Parathyroid adenoma (tissue), 2 donors: ENCODE measurements around the gene SDE2.
"Not testable (repeated sequence)": the region's sequence is repeated elsewhere in the genome, so short reads cannot be mapped to it uniquely, and the experiment has no call there.

ENCODE experiments used
- H2AFZ ChIP-seq: fragments of 300-600 bp; sonication (generic); one replicate; pipeline ENCODE4 v1.7.0; 2017; ENCODE audit warnings: antibody characterized with exemption, mild to moderate bottlenecking
- H3K27ac ChIP-seq: fragments of 300-600 bp; sonication (generic); one replicate; pipeline ENCODE4 v1.7.0; 2017
- H3K27me3 ChIP-seq: fragments of 300-600 bp; sonication (generic); one replicate; pipeline ENCODE4 v1.7.0; 2017; ENCODE audit warnings: low read length; ENCODE audit not compliant: control insufficient read depth, insufficient read depth
- H3K36me3 ChIP-seq: fragments of 300-600 bp; sonication (generic); one replicate; pipeline ENCODE4 v1.7.0; 2017; ENCODE audit warnings: low read length; ENCODE audit not compliant: control insufficient read depth, insufficient read depth
- H3K4me1 ChIP-seq: fragments of 300-600 bp; sonication (generic); one replicate; pipeline ENCODE4 v1.7.0; 2017; ENCODE audit warnings: control low read depth
- H3K4me2 ChIP-seq: fragments of 300-600 bp; sonication (generic); one replicate; pipeline ENCODE4 v1.7.0; 2017; ENCODE audit warnings: low read length
- H3K4me3 ChIP-seq: fragments of 300-600 bp; sonication (generic); one replicate; pipeline ENCODE4 v1.7.0; 2017; ENCODE audit warnings: low read depth, low read length
- H3K79me2 ChIP-seq: fragments of 300-600 bp; sonication (generic); one replicate; pipeline ENCODE4 v1.7.0; 2017; ENCODE audit warnings: control low read depth
- H3K9ac ChIP-seq: fragments of 300-600 bp; sonication (generic); one replicate; pipeline ENCODE4 v1.7.0; 2017; ENCODE audit warnings: mild to moderate bottlenecking
- H3K9me3 ChIP-seq: fragments of 300-600 bp; sonication (generic); one replicate; pipeline ENCODE4 v1.7.0; 2017; ENCODE audit warnings: low read length; ENCODE audit not compliant: control insufficient read depth
- TF ChIP-seq, protein P1 (sequence below): fragments of 300-600 bp; sonication (generic); IDR thresholded peaks from one replicate; pipeline ENCODE4 v1.7.0; 2017; ENCODE audit warnings: antibody characterized with exemption, mild to moderate bottlenecking
- donor health status: primary hyperparathyroidism.

The SDE2 gene

GRCh38 chr1:225940385-225941151 is 58.6 kb downstream of the SDE2 start:
- Histone ChIP-seq H3K9me3 (no peaks in the 10 kb centered on the region), H3K79me2 (no peaks in the 10 kb centered on the region), H3K9ac (no peak overlapping the region), H2AFZ (no peak overlapping the region), H3K4me3 (no peak overlapping the region), H3K27me3 (no peaks in the 10 kb centered on the region), H3K36me3 (no peaks in the 10 kb centered on the region), H3K4me1 (no peaks in the 10 kb centered on the region), H3K27ac (no peak overlapping the region), H3K4me2 (no peak overlapping the region)
- TF ChIP-seq, protein P1, sequence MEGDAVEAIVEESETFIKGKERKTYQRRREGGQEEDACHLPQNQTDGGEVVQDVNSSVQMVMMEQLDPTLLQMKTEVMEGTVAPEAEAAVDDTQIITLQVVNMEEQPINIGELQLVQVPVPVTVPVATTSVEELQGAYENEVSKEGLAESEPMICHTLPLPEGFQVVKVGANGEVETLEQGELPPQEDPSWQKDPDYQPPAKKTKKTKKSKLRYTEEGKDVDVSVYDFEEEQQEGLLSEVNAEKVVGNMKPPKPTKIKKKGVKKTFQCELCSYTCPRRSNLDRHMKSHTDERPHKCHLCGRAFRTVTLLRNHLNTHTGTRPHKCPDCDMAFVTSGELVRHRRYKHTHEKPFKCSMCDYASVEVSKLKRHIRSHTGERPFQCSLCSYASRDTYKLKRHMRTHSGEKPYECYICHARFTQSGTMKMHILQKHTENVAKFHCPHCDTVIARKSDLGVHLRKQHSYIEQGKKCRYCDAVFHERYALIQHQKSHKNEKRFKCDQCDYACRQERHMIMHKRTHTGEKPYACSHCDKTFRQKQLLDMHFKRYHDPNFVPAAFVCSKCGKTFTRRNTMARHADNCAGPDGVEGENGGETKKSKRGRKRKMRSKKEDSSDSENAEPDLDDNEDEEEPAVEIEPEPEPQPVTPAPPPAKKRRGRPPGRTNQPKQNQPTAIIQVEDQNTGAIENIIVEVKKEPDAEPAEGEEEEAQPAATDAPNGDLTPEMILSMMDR = no peak

- not testable (repeated sequence) for H3K4me1 ChIP-seq, H3K9me3 ChIP-seq, H3K79me2 ChIP-seq, H2AFZ ChIP-seq, H3K27me3 ChIP-seq, H3K4me2 ChIP-seq, H3K27ac ChIP-seq, H3K4me3 ChIP-seq, H3K9ac ChIP-seq, H3K36me3 ChIP-seq
Observed at GRCh38 chr1:225939939-225940310, 59.2 kb downstream of the SDE2 start.

DNA sequence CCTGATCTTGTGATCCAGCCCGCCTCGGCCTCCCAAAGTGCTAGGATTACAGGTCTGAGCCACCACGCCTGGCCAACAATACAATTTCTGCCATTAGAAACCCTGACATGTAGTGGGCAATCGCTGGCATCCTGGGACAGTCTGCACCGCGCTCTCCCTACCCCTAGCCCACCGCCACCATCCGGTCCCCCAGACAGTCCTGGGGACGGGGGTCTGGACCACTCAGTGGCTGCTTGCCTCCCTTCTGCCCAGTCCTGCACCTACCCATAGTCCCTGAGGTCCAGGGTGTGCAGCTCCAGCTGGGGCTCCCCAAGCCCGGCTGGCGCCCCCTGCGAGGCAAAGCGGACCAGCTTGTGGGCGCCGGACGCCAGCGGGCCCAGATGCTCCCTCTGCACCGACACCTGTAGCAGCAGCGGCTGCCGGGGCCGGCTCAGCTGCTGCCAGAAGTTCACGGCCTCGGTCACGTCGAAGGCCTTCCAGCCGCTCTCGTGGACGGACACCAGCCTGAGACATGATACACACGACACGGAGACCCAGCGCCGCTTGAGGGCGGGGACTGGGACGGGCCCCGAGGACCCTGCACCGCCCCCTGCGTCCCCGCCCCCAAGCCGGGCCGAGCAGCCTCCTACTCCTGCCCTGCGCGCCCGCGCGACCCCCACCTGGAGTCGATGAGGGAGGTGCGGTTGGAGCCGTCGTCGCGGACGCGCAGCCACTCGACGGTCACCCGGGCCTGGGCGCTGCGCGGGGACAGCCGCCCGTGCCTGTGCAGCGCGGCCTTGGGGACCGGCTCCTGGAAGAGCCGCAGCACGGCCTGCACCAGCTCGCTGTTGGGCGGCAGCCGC is 59.8 kb downstream of the SDE2 start:
- not testable (repeated sequence) for H3K79me2 ChIP-seq, H3K36me3 ChIP-seq, H3K9ac ChIP-seq, H3K27me3 ChIP-seq, H3K4me1 ChIP-seq, H2AFZ ChIP-seq, H3K9me3 ChIP-seq, H3K4me3 ChIP-seq, H3K4me2 ChIP-seq, H3K27ac ChIP-seq

GRCh38 chr1:225937048-225937968 is 61.8 kb downstream of the SDE2 start:
- no peaks in the 10 kb centered on the region for H3K27me3 ChIP-seq
- no peak overlapping the region for H3K27ac ChIP-seq
- no peaks in the 10 kb centered on the region for H3K4me1 ChIP-seq
- no peak overlapping the region for H3K4me3 ChIP-seq
- H3K9me3 ChIP-seq = no peaks in the 10 kb centered on the region
- no peaks in the 10 kb centered on the region for H3K36me3 ChIP-seq
- no peaks in the 10 kb centered on the region for H3K79me2 ChIP-seq
- H3K9ac ChIP-seq = no peak overlapping the region
- H2AFZ ChIP-seq = no peak overlapping the region
- no peak overlapping the region for H3K4me2 ChIP-seq
- TF ChIP-seq, protein P1 = no peak

DNA sequence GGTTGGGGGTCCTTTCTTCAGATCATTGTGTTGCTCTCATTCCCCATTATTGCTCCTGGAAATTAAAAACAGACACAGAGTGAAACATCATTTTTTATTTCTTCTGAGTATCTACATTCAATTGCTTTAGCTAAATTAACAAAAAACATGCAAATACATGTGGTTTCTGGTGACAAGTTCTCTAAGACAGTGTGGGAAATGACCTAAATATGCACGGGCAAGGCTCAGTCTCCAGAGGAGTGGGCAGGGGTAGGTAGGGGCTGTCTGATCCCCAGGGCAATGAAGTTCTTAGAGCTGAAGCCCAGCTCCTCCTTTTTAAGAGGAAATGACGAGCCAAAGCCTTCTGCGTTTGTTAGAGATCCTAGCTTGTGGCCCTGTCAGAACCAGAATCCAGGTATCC is 62.6 kb downstream of the SDE2 start:
- H2AFZ ChIP-seq = no peak overlapping the region
- no peak overlapping the region for H3K4me3 ChIP-seq
- no peak overlapping the region for H3K4me2 ChIP-seq
- no peak overlapping the region for H3K27ac ChIP-seq
- no peaks in the 10 kb centered on the region for H3K79me2 ChIP-seq
- no peak overlapping the region for H3K9ac ChIP-seq
- no peaks in the 10 kb centered on the region for H3K36me3 ChIP-seq
- H3K9me3 ChIP-seq = no peaks in the 10 kb centered on the region
- TF ChIP-seq, protein P1 = no peak
- H3K27me3 ChIP-seq = no peaks in the 10 kb centered on the region
- no peaks in the 10 kb centered on the region for H3K4me1 ChIP-seq

DNA sequence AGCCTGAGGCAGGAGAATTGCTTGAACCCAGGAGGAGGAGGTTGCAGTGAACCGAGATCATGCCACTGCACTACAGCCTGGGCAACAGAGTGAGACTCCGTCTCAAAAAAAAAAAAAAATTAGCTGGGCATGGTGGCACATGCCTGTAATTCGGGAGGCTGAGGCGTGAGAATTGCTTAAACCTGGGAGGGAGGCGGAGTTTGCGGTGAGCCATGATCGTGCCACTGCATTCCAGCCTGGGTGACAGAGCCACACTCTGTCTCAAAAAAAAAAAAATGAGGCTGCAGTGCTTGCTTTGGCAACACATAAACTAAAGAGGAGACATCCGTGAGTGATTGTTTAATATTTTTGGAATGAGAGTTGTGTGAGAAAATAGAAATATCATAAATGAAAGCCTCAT is 63.1 kb downstream of the SDE2 start:
- not testable (repeated sequence) for H3K4me1 ChIP-seq, H3K79me2 ChIP-seq, H3K36me3 ChIP-seq, H3K27ac ChIP-seq, H3K27me3 ChIP-seq, H3K4me2 ChIP-seq, H2AFZ ChIP-seq, H3K4me3 ChIP-seq, H3K9me3 ChIP-seq, H3K9ac ChIP-seq
